Measurements from ENCODE around the gene PIK3C2A. TPM values are rescaled to one million over a fixed set of nuclear protein-coding genes. Genes with fewer than 3 reads are reported as not detected.

PIK3C2A gene
- total and polyA plus RNA-seq, 10 of the 15 experiments (the other 5 are each of a cell fraction or from before 2014, with no cell fraction given), result 1.6 to 20.6 (median 9.1) TPM

- ChIA-PET CTCF (interaction anchor here (0.6 to 1.6 kb wide), 2 partner anchors 150 to 281 kb away, joined by 3 read pairs; no protein-coding TSS in a partner anchor), POLR2A (no interaction called here), SMC1A (ENCODE audit: uncharacterized antibody, unreplicated experiment) (interaction anchor here (0.8 to 2.0 kb wide), 2 partner anchors 10 to 44 kb away, joined by 3 to 7 read pairs; no protein-coding TSS in a partner anchor), RAD21 (ENCODE audit: unreplicated experiment) (no interaction called here)
- TF ChIP-seq POU2F2 (IDR thresholded peaks at IDR 0.05; ENCODE audit: borderline replicate concordance, low read depth, low read length) (no peak), RELA (IDR thresholded peaks at IDR 0.05; ENCODE audit: borderline replicate concordance, partially characterized antibody) (no peak), NR2F1 (conservative IDR thresholded peaks at IDR 0.05) (no peak), CBX5 (IDR thresholded peaks at IDR 0.05; ENCODE audit: low read depth) (no peak)
- Histone ChIP-seq H3K9ac (ENCODE audit: control insufficient read depth, insufficient read depth, low read length) (no peak overlapping the region), H3K4me3 (no peak overlapping the region), H3K9me3 (replicated peaks; ENCODE audit: control insufficient read depth, insufficient read depth, low read length) (no peaks in the 10 kb centered on the region; the same call in 2 of the 3 replicates), H3K36me3 (ENCODE audit: control insufficient read depth in 2 of 2, insufficient read depth in 2 of 2, low read length in 1 of 2) (no peaks in the 10 kb centered on the region), H3K79me2 (ENCODE audit: control insufficient read depth, insufficient read depth, low read length) (no peaks in the 10 kb centered on the region), H2AFZ (ENCODE audit: control insufficient read depth, low read depth, low read length) (no peak overlapping the region), H4K20me1 (ENCODE audit: control insufficient read depth, insufficient read depth) (no peaks in the 10 kb centered on the region), H3K27me3 (replicated peaks in 1 of 2; ENCODE audit: control insufficient read depth in 2 of 2, insufficient read depth in 2 of 2, low read length in 1 of 2) (no peaks in the 10 kb centered on the region; a peak in 2 of 4 replicates), H3K4me2 (ENCODE audit: control insufficient read depth, insufficient read depth) (no peak overlapping the region), H3K27ac (ENCODE audit: control insufficient read depth, insufficient read depth) (no peak overlapping the region), H3K4me1 (ENCODE audit: control insufficient read depth, insufficient read depth, low read length) (peaks cover 15% of the 10 kb centered on the region)
- FAIRE-seq (no peak), ATAC-seq (no peak), DNase-seq (ENCODE audit: low read depth, low spot score) (no peak)
- intact Hi-C loops (cut with micrococcal nuclease; ENCODE audit: unreplicated experiment), result loop anchor here (5.0 kb wide), 1 partner anchor 64 kb away; no protein-coding TSS in a partner anchor
- in situ Hi-C loops (cut with MboI), result no loop called here
- BruUV-seq (replicated peaks), result no TSS peak
Observed at GRCh38 chr11:17233101-17233500, 25.3 kb upstream of the PIK3C2A start.

- ChIA-PET CTCF (interaction anchor here (0.9 to 3.0 kb wide), 28 partner anchors 9 to 364 kb away, joined by 3 to 40 read pairs (median 5); partner anchors contain the start of gene NUCB2), POLR2A (interaction anchor here (0.6 to 1.1 kb wide), 2 partner anchors 36 to 47 kb away, joined by 3 to 5 read pairs; no protein-coding TSS in a partner anchor), RAD21 (ENCODE audit: unreplicated experiment) (interaction anchor here (0.8 to 1.8 kb wide), 7 partner anchors 18 to 297 kb away, joined by 3 to 13 read pairs (median 4); partner anchors contain the start of gene KCNJ11), SMC1A (ENCODE audit: uncharacterized antibody, unreplicated experiment) (interaction anchor here (0.8 to 2.1 kb wide), 12 partner anchors 11 to 300 kb away, joined by 3 to 15 read pairs (median 6); no protein-coding TSS in a partner anchor)
- FAIRE-seq, result peak; percentile 44
- H3K79me2 ChIP-seq (ENCODE audit: control insufficient read depth, insufficient read depth, low read length), result no peaks in the 10 kb centered on the region
- DNase-seq (ENCODE audit: low read depth, low spot score), result peak; percentile 76
- H3K4me1 ChIP-seq (ENCODE audit: control insufficient read depth, insufficient read depth, low read length), result peaks cover 15% of the 10 kb centered on the region
- no peaks in the 10 kb centered on the region for H4K20me1 ChIP-seq (ENCODE audit: control insufficient read depth, insufficient read depth)
- WGBS (ENCODE audit: insufficient coverage, insufficient replicate concordance, low lambda C conversion rate, missing lambda C conversion rate), result 3% methylated on average over 3 of the region's 3 CpGs
- no peak overlapping the region for H3K4me3 ChIP-seq
- peak; percentile 97 for ATAC-seq
- H3K27ac ChIP-seq (ENCODE audit: control insufficient read depth, insufficient read depth), result no peak overlapping the region
- H3K27me3 ChIP-seq (replicated peaks in 1 of 2; ENCODE audit: control insufficient read depth in 2 of 2, insufficient read depth in 2 of 2, low read length in 1 of 2), result no peaks in the 10 kb centered on the region; a peak in 1 of 4 replicates
- H3K9me3 ChIP-seq (replicated peaks; ENCODE audit: control insufficient read depth, insufficient read depth, low read length), result no peaks in the 10 kb centered on the region; the same call in 2 of the 3 replicates
- no TSS peak for BruUV-seq (replicated peaks)
- no peak overlapping the region for H2AFZ ChIP-seq (ENCODE audit: control insufficient read depth, low read depth, low read length)
- intact Hi-C loops (cut with micrococcal nuclease; ENCODE audit: unreplicated experiment) (loop anchor here (1.0 to 5.0 kb wide), 5 partner anchors 66 to 297 kb away; partner anchors contain the start of gene NCR3LG1), in situ Hi-C loops (cut with MboI) (no loop called here)
- H3K9ac ChIP-seq (ENCODE audit: control insufficient read depth, insufficient read depth, low read length), result no peak overlapping the region
- no peak overlapping the region for H3K4me2 ChIP-seq (ENCODE audit: control insufficient read depth, insufficient read depth)
- H3K36me3 ChIP-seq (ENCODE audit: control insufficient read depth in 2 of 2, insufficient read depth in 2 of 2, low read length in 1 of 2), result no peaks in the 10 kb centered on the region
- TF ChIP-seq MEF2B (IDR thresholded peaks at IDR 0.05; ENCODE audit: partially characterized antibody, poor library complexity, severe bottlenecking) (peak; percentile 46), YBX1 (IDR thresholded peaks at IDR 0.05) (no peak), TCF7 (IDR thresholded peaks at IDR 0.05; ENCODE audit: borderline replicate concordance) (peak; percentile 98), POLR2A (IDR thresholded peaks at IDR 0.05; ENCODE audit: low read depth, low read length) (no peak), KAT2A (conservative IDR thresholded peaks at IDR 0.05; ENCODE audit: control insufficient read depth, low read depth, low read length) (no peak), ZNF384 (IDR thresholded peaks at IDR 0.05; ENCODE audit: borderline replicate concordance, low read depth, low read length) (no peak), RAD51 (IDR thresholded peaks at IDR 0.05) (peak; percentile 10; the same call in 1 of the 2 replicates), RCOR1 (conservative IDR thresholded peaks at IDR 0.05; ENCODE audit: low read depth, low read length) (no peak), CREB1 (IDR thresholded peaks at IDR 0.05; ENCODE audit: low read depth) (peak; percentile 51; the same call in 1 of the 2 replicates), ELK1 (IDR thresholded peaks at IDR 0.05; ENCODE audit: low read depth, low read length) (no peak), NRF1 (conservative IDR thresholded peaks at IDR 0.05; ENCODE audit: low read depth, low read length) (no peak), SRF (IDR thresholded peaks at IDR 0.05; ENCODE audit: low read depth in 2 of 2, low read length in 2 of 2) (no peak)
Observed at GRCh38 chr11:17230867-17231851, 23.4 kb upstream of the PIK3C2A start.

Data from GM12878 (cell line).